Keratinocyte (primary cell): ENCODE measurements around the gene PNMA1.

Experiments
- EZH2 ChIP-seq: IDR thresholded peaks from one replicate; pipeline ENCODE4 v1.6.1; 2012; ENCODE audit warnings: inconsistent platforms, mild to moderate bottlenecking, low read length, moderate library complexity
- TF ChIP-seq, protein P1 (sequence below), 3 experiments: IDR thresholded peaks in 1 of 3; conservative IDR thresholded peaks in 1 of 3; optimal IDR thresholded peaks in 1 of 3; 2 replicates in 2 of 3; 3 replicates in 1 of 3; pipeline versions ENCODE3 to v1.5.1; 2011; ENCODE audit warnings: low read length in 3 of 3, mild to moderate bottlenecking in 3 of 3, moderate library complexity in 2 of 3, control low read depth in 1 of 3, inconsistent platforms in 1 of 3; ENCODE audit not compliant: insufficient read depth in 2 of 3; ENCODE audit errors: extremely low read depth in 1 of 3

DNA sequence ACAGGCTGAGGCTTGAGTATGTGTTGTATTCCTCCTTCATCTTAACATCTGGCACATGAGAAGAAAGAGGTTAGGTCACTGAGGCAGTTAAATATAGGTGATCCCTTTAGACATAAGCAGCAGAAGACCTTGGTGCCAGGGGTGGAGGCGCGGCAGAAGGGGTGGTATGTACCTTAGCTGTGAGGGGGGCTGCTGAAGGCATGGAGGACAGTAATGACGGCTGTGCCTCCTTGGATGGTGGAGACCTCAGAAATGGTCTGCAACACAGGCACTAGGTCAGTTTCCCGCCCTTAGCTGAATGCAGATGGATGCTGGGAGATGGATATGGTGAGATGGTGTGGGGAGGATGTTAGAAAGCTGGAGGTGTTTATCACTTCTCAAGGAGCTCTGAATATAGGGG, 1.5 kb upstream of the PNMA1 start:
- TF ChIP-seq EZH2, result no peak
- TF ChIP-seq, protein P1, sequence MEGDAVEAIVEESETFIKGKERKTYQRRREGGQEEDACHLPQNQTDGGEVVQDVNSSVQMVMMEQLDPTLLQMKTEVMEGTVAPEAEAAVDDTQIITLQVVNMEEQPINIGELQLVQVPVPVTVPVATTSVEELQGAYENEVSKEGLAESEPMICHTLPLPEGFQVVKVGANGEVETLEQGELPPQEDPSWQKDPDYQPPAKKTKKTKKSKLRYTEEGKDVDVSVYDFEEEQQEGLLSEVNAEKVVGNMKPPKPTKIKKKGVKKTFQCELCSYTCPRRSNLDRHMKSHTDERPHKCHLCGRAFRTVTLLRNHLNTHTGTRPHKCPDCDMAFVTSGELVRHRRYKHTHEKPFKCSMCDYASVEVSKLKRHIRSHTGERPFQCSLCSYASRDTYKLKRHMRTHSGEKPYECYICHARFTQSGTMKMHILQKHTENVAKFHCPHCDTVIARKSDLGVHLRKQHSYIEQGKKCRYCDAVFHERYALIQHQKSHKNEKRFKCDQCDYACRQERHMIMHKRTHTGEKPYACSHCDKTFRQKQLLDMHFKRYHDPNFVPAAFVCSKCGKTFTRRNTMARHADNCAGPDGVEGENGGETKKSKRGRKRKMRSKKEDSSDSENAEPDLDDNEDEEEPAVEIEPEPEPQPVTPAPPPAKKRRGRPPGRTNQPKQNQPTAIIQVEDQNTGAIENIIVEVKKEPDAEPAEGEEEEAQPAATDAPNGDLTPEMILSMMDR (optimal IDR thresholded peaks at IDR 0.05 in 1 of 3, IDR thresholded peaks at IDR 0.05 in 1 of 3, conservative IDR thresholded peaks at IDR 0.05 in 1 of 3; ENCODE audit: extremely low read depth in 1 of 3, insufficient read depth in 2 of 3, low read length in 3 of 3), result no peak
